Stromal cell of bone marrow (primary cell): ENCODE measurements around the gene GSTCD.
"Not testable (repeated sequence)": the region's sequence is repeated elsewhere in the genome, so short reads cannot be mapped to it uniquely, and the experiment has no call there.

Experiments
- DNase-seq: peaks from one replicate; pipeline ENCODE4 v3.0.0-alpha.2; 2012; ENCODE audit warnings: low read depth

GSTCD gene

GRCh38 chr4:105808030-105808749 lies 99.6 kb downstream of the GSTCD start:
- DNase-seq = no peak

- peak; percentile 77 for DNase-seq
Observed at GRCh38 chr4:105808750-105809041, 100.1 kb downstream of the GSTCD start.

- no peak for DNase-seq
Observed at GRCh38 chr4:105815701-105816100, 107.1 kb downstream of the GSTCD start.

GRCh38 chr4:105822061-105822460 lies 113.5 kb downstream of the GSTCD start:
- no peak for DNase-seq

- DNase-seq = no peak
Observed at GRCh38 chr4:105828074-105828473, 119.5 kb downstream of the GSTCD start.

GRCh38 chr4:105831189-105831588 lies 122.6 kb downstream of the GSTCD start:
- no peak for DNase-seq

- DNase-seq = no peak
Observed at GRCh38 chr4:105835177-105835576, 126.6 kb downstream of the GSTCD start.

GRCh38 chr4:105836537-105836936 lies 128.0 kb downstream of the GSTCD start:
- no peak for DNase-seq

- no peak for DNase-seq
Observed at GRCh38 chr4:105837037-105837436, 128.5 kb downstream of the GSTCD start.

- no peak for DNase-seq
Observed at GRCh38 chr4:105838082-105838481, 129.5 kb downstream of the GSTCD start.

GRCh38 chr4:105840426-105841174 lies 132.0 kb downstream of the GSTCD start:
- no peak for DNase-seq

GRCh38 chr4:105843941-105844340 lies 135.4 kb downstream of the GSTCD start:
- DNase-seq = no peak

- DNase-seq = no peak
Observed at GRCh38 chr4:105845559-105845958, 137.0 kb downstream of the GSTCD start.

GRCh38 chr4:105848359-105848758 lies 139.8 kb downstream of the GSTCD start:
- not testable (repeated sequence) for DNase-seq

GRCh38 chr4:105851196-105851595 lies 142.6 kb downstream of the GSTCD start:
- DNase-seq = no peak

GRCh38 chr4:105852230-105852629 lies 143.6 kb downstream of the GSTCD start:
- DNase-seq = not testable (repeated sequence)

- DNase-seq = no peak
Observed at GRCh38 chr4:105858466-105859040, 150.0 kb downstream of the GSTCD start.

GRCh38 chr4:105859233-105859632 lies 150.6 kb downstream of the GSTCD start:
- DNase-seq = peak; percentile 50

- DNase-seq = no peak
Observed at GRCh38 chr4:105870963-105871362, 162.4 kb downstream of the GSTCD start.

GRCh38 chr4:105871997-105872396 lies 163.4 kb downstream of the GSTCD start:
- DNase-seq = no peak

GRCh38 chr4:105875233-105875632 lies 166.6 kb downstream of the GSTCD start:
- DNase-seq = no peak

- DNase-seq = no peak
Observed at GRCh38 chr4:105878668-105879067, 170.1 kb downstream of the GSTCD start.

- DNase-seq = no peak
Observed at GRCh38 chr4:105887508-105887907, 178.9 kb downstream of the GSTCD start.
